NCI-H748 treated with DMSO at 0.1 percent for 48 hours (cell line): Measurements from ENCODE around the gene KRT17.

Experiments
- DNase-seq: peaks from one replicate; lab custom pipeline; 2025; lab: John Stamatoyannopoulos, UW

The KRT17 gene

GRCh38 chr17:41624208-41625101 lies at the start of gene KRT17:
Gene KRT17, minus strand, starts transcription at chr17:41624575. Its CDS starts 66 bp downstream, at chr17:41624509.
- no peak for DNase-seq

- DNase-seq, result no peak
Measured at GRCh38 chr17:41672153-41672552, 47.8 kb upstream of the KRT17 start.

DNA sequence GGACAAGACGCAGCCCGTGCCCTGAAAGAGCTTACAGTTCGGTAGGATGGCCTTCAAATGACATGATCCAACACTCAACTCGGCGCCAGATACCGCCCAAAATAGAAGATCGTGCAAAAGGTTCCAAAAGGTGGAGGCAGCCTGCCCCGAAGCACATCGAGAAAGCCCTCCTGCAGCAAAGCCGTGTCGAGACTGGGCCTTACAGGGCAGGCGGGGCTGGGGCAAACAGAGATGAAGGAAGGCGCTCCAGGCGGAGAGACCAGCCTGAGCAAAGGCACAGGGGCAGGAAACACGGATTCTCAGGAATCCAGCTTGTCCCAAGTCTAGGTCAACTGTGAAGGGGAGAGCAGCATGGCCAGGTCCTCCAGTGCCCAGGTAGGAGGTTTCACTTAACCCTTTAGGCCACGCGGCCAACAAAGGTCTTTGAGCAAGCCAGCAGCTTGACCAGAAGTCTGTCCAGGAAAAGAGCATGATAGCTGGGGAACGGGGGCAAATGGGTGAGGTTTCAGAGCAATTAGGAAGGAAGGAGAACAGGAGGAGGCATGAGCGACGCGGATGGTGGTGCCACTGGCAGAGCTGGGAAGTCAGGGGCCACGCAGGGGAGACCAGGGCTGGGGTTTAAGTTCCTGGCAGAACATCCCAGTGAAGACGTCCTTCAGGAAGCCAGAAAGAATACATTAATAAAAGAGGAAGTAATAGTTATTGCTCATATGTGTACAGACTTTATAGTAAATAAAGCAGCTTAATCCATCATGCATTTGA lies 43.1 kb upstream of the KRT17 start:
- DNase-seq, result no peak

DNA sequence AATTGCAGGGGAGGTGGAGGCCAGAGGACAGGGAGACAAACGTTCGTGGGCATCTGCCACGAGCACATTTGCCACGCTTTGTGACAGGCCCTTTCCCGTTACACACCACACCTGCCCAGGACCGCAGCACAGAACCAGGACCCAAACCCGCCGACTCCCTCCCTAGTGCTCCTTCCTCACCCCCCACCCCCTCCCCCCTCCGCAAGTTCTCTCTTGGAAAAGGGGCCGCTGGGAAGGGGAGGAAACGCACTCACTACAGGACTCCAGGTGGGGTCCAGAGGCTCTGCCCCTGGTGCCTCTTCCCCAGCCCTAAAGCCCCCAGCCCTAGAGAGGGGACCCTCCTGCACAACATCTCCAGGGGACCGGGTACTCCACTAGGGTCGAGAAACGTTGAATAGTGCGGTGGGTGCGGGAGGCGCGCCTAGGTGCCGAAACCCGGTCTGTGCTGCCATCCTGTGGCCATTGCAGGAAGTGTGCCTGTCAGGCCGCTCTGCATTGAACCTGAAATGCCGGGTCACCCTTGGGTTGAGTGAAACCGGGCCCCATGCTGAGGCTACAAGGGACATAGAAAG lies 42.4 kb upstream of the KRT17 start:
- peak; percentile 56 for DNase-seq

GRCh38 chr17:41666237-41666641 lies 41.9 kb upstream of the KRT17 start:
- DNase-seq, result peak; percentile 57

- peak; percentile 69 for DNase-seq
Measured at GRCh38 chr17:41665566-41666236, 41.3 kb upstream of the KRT17 start.

DNA sequence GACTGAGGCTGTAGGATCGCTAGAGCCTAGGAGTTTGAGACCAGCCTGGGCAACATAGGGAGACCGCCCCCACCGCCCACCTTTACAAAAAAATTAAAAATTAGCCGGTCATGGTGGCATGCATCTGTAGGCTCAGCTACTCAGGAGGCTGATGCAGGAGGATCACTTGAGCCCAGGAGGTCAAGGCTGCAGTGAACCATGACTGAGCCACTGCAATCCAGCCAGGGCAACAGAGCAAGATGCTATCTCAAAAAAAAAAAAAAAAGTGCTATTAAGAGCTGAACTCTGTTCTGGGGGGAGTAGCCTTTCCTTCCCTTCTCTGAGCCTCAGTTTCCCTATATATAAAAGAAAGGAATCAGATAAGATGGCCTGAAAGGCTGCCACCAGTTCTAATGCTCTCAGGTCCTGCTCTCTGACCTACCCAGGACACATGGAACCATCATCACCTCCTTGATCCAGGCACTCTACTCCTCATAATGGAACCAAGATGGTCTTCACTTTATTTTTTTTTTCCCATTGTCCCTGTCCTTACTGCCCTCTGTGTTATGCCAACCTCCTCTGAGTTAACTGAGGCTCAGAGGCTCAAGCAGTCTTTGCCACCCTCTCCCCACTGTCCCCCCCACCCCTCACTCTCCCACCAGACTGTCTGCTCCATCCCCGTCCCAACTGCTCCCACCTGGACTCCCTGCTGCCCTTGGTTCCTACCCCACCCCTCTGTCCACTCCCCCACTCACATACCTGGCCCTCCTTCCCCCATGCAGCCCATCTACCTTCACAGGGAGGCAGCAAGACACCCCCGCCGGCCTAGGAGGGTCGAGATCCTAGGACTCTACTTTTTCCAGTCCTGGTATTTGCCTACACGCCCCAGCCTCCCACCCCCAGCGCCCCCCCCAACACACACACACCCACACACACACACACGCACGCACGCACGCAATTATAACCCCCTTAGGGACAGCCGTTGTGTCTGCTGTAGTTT lies 40.5 kb upstream of the KRT17 start:
- DNase-seq, result no peak

GRCh38 chr17:41664172-41664457 lies 39.7 kb upstream of the KRT17 start:
- no peak for DNase-seq

GRCh38 chr17:41663451-41664171 lies 39.2 kb upstream of the KRT17 start:
- DNase-seq, result no peak

DNA sequence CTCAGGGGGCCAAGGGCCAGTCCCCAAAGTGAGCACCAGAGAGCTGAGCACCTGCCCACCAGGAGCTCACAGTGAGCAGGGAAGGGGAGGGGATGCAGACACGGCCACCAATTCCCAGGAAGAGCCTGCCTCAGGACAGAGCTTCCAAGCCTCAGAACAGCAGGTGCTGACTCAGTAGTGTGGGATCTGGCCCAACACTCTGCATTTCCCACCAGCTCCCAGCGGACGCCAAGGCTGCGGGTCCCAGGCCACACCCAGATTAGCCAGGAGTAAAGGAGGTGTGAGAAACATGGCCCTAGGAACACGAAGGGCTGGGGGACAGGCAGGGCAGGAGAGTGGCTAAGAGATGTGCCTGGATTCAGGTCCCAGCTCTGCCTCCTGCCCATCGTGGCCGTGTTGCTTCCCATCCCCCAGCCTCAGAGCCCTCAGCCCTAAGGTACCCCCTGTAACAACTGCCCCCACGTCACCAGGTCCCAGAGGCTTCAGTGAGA lies 35.9 kb upstream of the KRT17 start:
- no peak for DNase-seq

DNA sequence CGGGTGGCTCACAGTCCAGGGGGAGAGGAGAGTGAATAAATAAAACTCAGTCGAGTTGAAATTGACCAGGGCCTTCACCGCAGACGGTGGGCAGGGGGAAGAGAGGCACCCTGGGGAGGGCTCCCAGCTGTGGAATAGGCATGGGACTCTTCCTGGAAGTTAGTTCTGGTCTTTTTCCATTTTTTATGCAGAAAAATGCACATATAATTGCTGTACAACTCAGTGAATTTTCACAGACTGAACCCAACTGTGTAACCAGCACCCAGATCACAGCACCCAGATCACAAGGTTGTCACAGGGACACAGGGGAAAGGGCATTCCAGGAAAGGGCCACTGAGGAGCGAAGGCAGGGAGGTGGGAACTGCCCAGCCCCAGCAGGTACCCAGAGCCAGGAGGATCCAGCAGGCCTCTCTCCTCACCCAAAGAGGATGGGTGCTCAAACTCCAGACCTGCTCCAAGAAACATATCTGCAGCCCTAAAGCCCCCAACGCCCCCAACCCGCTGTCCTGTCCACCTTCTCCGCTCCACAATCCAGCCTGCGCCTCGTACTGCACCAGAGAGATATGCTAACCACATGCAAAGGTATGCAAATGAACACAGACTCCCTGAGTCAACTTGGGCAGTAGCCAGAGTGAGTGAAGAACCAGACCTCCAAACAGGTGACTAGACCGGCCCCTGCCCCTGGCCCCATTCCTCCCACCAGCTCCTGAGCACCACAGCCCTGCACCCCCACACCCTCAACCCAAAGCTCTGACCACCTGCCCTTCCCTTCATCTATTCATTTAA lies 35.2 kb upstream of the KRT17 start:
- DNase-seq, result no peak

DNA sequence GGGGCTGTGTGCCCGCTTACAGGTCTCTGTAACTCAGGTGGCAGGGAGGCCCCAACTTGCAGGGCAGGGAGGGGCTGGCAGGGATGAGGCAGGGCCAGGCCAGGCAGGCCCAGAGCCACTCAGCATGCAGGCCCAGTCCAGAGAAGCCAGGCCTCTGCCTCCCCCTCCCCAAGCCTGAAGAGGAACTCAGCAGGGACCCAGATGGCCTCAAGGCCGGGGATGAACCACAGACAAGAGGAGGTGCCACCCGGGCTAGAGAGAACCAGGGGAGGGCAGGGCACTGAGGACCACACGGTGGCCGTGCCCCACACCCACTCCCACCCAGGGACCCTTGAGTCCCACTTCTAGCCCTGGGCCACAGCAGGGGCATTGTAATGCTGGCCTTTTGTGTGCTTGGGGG lies 34.5 kb upstream of the KRT17 start:
- DNase-seq, result no peak

DNA sequence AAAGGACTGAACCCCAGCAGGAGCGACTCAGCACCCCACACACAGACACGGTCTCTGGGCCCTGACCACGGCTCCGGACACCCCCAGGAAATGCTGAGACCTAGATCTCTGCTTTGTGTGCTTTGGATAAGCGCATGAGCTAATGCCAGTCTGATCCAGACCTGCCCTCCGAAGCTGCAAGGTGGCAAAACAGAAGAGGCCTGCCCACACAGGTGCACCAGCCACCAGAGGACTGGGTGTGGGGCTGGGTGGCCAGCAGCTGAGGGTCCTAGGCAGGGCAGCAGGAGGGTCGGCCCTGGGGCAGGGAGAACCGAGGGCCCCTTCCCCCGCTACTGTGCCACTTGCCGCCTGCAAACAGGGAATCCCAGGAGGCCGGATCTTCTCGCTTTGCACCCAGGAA lies 33.6 kb upstream of the KRT17 start:
- DNase-seq, result no peak

DNA sequence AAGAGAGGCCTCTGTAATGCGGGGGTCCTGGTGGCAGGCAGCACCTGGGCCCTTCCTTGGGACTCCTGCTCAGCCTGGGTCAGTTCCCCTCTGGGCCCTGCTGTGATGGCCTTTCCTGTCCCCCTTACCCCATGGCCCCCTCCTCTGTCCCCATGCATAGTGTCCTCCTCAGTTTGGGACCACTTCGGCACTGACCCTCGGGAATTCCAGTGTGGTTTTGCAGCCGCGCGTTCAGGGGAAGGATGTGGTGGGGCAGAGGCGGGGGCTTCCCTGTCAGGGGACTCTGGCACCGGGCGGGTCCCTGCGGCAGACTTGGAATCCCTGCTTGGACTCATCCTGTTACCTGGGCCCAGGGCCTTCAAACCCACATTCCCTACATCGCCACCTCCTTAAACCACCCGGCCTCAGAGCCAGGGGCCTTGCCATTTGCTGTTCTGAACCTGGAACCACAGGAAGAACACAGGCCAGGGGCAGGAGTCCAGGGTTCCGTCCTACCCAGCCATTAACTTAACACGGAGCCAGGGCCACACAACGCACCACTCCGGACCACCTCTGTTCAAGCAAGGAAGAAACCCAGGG lies 32.9 kb upstream of the KRT17 start:
- no peak for DNase-seq

DNA sequence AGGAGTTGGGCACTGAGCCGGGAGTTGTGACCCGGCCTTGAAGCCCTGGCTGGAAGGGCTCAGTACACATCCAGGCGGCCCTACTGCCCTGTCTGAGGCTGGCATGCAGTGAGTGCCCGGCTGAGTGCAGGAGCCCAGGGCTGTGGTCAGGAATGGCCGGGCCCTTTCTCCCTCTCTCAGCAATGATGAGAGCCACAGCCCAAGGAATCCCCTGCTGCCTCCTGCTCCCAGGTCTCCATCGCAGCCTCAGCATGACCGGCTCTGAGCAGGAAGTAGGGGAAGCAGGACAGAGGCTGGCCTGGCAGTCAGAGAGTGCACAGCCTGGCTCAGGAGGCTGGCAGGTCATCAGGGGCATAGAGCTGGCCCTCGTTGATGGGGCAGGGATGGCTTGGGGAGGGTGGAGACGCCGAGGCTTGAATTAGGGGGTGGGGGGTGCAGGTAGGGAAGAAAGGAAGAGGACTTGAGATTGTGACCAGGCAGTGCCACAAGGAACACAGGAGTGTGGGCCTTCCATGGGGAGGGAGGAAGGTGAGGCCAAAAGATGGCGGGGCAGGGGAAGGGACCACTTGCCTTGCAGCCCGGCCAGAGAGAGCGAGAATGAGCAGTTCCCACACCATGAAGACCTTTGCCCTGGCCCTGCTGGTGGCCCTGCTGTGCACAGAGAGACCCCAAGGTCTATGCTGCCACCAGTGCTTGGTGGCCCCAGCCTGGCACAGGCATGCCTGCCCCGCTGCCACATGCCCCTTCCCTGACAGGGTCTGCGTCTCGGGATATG lies 32.1 kb upstream of the KRT17 start:
- DNase-seq, result no peak

- DNase-seq, result no peak
Measured at GRCh38 chr17:41655611-41656111, 31.3 kb upstream of the KRT17 start.

DNA sequence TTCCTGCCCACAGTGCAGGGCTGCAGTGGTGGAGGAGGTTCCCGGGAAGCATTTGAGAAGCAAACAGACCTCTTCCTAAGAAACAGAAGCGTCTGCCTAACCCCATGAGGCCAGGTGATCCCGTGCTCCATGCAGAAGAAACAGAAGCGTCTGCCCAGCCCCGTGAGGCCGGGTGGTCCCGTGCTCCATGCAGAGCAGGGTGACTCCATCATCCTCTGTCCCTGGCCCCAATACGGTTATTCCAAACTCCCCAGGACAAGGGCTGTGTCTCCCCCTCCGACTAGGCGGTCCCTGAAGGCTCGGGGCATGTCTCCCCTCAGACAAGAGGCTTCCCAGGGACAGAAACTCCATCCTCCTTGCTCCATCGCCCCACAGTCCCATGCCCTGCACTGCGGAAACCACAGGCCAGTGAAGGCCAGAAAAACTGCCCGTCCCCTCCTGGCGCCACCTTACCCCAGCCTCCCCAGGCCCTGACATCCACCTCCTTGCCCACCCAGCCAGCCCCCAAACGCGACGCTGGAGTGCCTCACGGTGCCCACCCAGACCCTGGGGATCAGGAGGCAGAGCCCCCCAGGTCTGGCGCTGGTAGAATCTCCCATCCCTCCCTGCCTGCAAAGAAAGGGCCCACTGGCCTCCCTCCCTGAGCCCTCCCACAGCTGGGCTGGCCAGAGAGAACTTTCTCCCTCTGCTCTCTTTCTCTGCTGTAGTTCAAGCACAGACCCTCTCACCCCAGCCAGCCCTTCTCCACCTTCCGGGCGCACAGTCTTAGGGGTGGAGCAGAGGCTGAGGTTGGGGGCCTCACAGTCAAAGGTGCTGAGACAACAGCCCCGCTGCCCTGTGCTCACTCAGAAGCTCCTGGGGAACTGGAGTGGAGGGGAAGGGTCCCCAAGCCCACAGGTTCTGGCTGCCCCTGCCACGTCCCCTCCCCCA lies 30.6 kb upstream of the KRT17 start:
- DNase-seq, result no peak
